ENCODE results near the gene CPPED1. TPM values are rescaled to one million over a fixed set of nuclear protein-coding genes. Genes with fewer than 3 reads are reported as not detected.

The CPPED1 gene
- polyA plus RNA-seq, 3 donors, result 100 to 292 (median 259) TPM

- H3K4me2 ChIP-seq (replicated peaks; ENCODE audit: extremely low read depth, low read length, poor library complexity, severe bottlenecking), result no peak overlapping the region
- peak overlapping the region in 1 of 7 donors; percentile 20 for H3K27ac Mint-ChIP-seq
- H2AFZ ChIP-seq (ENCODE audit: insufficient read depth, low read depth, low read length, poor library complexity, severe bottlenecking), result no peak overlapping the region
- no peaks in the 10 kb centered on the region for H3K27me3 Mint-ChIP-seq (ENCODE audit: low read depth in 3 of 3)
- no peak for DNase-seq
- no peak overlapping the region for H3K4me3 Mint-ChIP-seq
- H3K4me1 Mint-ChIP-seq, result peaks cover 10% of the 10 kb centered on the region
- peaks cover 31 to 75% of the 10 kb centered on the region in 2 donors for H3K36me3 ChIP-seq (replicated peaks in 1 of 2; ENCODE audit: control insufficient read depth in 1 of 2, insufficient read depth in 2 of 2, low read length in 2 of 2)
- peaks cover 0 to 2% of the 10 kb centered on the region in 2 donors for H3K9me3 ChIP-seq (replicated peaks in 1 of 2; ENCODE audit: control insufficient read depth in 1 of 2, insufficient read depth in 1 of 2, low read length in 2 of 2)
- no peak overlapping the region for H3K4me3 ChIP-seq (replicated peaks in 1 of 3; ENCODE audit: low read depth in 2 of 3, low read length in 3 of 3)
- peak overlapping the region in 1 of 2 donors; percentile 13 for H3K27ac ChIP-seq (ENCODE audit: low read depth in 1 of 2, low read length in 2 of 2)
- WGBS (ENCODE audit: insufficient coverage), result no CpG with 5 or more reads among the region's 4 CpGs
- H3K27me3 ChIP-seq (ENCODE audit: control insufficient read depth in 2 of 2, insufficient read depth in 2 of 2, low read length in 2 of 2), result no peaks in the 10 kb centered on the region
- intact Hi-C loops (cut with micrococcal nuclease), result no loop called here
- peaks cover 26 to 78% of the 10 kb centered on the region in 2 donors for H3K36me3 Mint-ChIP-seq
- H3K9ac ChIP-seq (ENCODE audit: insufficient read depth, low read length, poor library complexity, severe bottlenecking), result no peak overlapping the region
- TF ChIP-seq CTCF (IDR thresholded peaks at IDR 0.05), result no peak
- peaks cover 24% of the 10 kb centered on the region for H3K79me2 ChIP-seq (ENCODE audit: insufficient read depth, low read length)
- peaks cover 6 to 7% of the 10 kb centered on the region in 2 donors for H3K4me1 ChIP-seq (ENCODE audit: control insufficient read depth in 1 of 2, insufficient read depth in 2 of 2, low read length in 2 of 2)
- H4K20me1 ChIP-seq (ENCODE audit: insufficient read depth, low read length), result peaks cover 100% of the 10 kb centered on the region
- peaks cover 0 to 8% (median 4%) of the 10 kb centered on the region in 7 donors for H3K9me3 Mint-ChIP-seq
These were observed 128.6 kb downstream of the CPPED1 start for GRCh38 chr16:12675046-12675445.

- Histone ChIP-seq H3K27ac (ENCODE audit: low read depth in 1 of 2, low read length in 2 of 2) (peak overlapping the region in 1 of 2 donors; percentile 13), H3K27me3 (ENCODE audit: control insufficient read depth in 2 of 2, insufficient read depth in 2 of 2, low read length in 2 of 2) (no peaks in the 10 kb centered on the region), H3K4me2 (replicated peaks; ENCODE audit: extremely low read depth, low read length, poor library complexity, severe bottlenecking) (no peak overlapping the region), H3K4me3 (replicated peaks in 1 of 3; ENCODE audit: low read depth in 2 of 3, low read length in 3 of 3) (no peak overlapping the region), H3K79me2 (ENCODE audit: insufficient read depth, low read length) (peaks cover 24% of the 10 kb centered on the region), H3K36me3 (replicated peaks in 1 of 2; ENCODE audit: control insufficient read depth in 1 of 2, insufficient read depth in 2 of 2, low read length in 2 of 2) (peaks cover 35 to 75% of the 10 kb centered on the region in 2 donors), H4K20me1 (ENCODE audit: insufficient read depth, low read length) (peaks cover 100% of the 10 kb centered on the region), H2AFZ (ENCODE audit: insufficient read depth, low read depth, low read length, poor library complexity, severe bottlenecking) (no peak overlapping the region), H3K9me3 (replicated peaks in 1 of 2; ENCODE audit: control insufficient read depth in 1 of 2, insufficient read depth in 1 of 2, low read length in 2 of 2) (peaks cover 0 to 6% of the 10 kb centered on the region in 2 donors), H3K4me1 (ENCODE audit: control insufficient read depth in 1 of 2, insufficient read depth in 2 of 2, low read length in 2 of 2) (peaks cover 6 to 7% of the 10 kb centered on the region in 2 donors), H3K9ac (ENCODE audit: insufficient read depth, low read length, poor library complexity, severe bottlenecking) (no peak overlapping the region)
- Mint-ChIP-seq H3K4me1 (peaks cover 10% of the 10 kb centered on the region), H3K9me3 (peaks cover 0 to 9% (median 4%) of the 10 kb centered on the region in 7 donors), H3K4me3 (no peak overlapping the region), H3K27ac (peak overlapping the region in 2 of 7 donors; percentile 20 to 87), H3K36me3 (peaks cover 29 to 80% of the 10 kb centered on the region in 2 donors), H3K27me3 (ENCODE audit: low read depth in 3 of 3) (no peaks in the 10 kb centered on the region)
- TF ChIP-seq CTCF (IDR thresholded peaks at IDR 0.05), result no peak
- DNase-seq, result no peak
- WGBS (ENCODE audit: insufficient coverage), result 100% methylated on average over 2 of the region's 5 CpGs
- intact Hi-C loops (cut with micrococcal nuclease), result no loop called here
These were observed 129.2 kb downstream of the CPPED1 start for GRCh38 chr16:12674524-12674923.
